ENCODE results near the gene HOXA4.

The HOXA4 gene

DNA sequence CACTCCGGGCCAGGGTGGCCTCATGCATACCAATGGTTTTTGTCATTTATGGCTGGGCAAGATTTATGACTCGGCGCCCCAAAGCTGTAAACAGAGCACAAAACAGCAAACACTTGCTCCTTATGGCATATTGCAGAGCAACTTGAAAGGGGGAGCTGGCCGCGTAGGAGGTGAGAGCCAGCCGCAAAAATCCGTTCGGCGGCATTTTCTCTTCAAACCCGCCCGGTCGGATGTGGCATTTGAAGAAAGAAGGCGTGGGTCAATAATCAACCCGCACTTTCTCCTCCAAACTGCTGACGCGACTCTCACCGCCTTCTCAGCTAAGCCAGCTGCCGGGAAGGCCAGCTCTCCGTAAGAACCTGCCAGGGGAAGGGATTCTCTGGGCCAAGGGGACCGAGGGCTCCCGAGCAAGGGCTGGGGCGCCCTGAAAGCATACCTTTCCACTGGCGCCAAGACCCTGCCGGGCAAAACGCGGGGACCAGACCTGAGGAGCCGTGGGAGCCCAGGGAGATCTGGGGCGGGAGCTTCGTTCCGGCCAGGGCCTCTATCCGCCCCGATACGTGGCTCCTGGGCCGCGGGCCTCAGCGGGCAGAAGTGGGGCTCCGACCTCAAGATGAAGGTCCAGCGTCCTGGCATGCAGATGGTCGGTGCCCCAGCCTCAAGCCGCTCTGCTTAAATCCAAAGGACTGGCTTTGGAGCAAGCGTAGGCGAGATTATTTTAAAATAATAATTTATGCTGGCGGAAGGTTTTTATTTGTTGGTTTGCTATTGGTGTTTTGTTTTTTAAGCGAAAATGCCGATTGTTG lies 15.1 kb downstream of the HOXA4 start:
- no peak for DNase-seq

DNA sequence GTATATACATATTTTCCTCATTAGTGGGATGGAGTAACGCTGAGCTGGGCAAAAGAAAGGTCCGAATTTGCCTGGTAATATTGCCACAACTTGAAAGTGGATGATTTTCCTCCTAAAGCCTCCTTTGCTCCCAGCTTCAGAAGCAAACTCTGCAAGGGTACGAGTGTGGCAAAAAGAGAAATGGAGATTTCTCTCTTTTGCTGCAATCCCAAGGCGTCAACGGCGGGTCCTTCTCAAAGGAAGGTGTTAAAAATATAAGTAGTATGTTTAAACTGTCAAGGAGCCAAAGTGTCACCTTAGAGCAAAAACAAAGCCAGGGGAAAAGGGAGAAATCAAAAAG lies 15.7 kb downstream of the HOXA4 start:
- DNase-seq = no peak

DNA sequence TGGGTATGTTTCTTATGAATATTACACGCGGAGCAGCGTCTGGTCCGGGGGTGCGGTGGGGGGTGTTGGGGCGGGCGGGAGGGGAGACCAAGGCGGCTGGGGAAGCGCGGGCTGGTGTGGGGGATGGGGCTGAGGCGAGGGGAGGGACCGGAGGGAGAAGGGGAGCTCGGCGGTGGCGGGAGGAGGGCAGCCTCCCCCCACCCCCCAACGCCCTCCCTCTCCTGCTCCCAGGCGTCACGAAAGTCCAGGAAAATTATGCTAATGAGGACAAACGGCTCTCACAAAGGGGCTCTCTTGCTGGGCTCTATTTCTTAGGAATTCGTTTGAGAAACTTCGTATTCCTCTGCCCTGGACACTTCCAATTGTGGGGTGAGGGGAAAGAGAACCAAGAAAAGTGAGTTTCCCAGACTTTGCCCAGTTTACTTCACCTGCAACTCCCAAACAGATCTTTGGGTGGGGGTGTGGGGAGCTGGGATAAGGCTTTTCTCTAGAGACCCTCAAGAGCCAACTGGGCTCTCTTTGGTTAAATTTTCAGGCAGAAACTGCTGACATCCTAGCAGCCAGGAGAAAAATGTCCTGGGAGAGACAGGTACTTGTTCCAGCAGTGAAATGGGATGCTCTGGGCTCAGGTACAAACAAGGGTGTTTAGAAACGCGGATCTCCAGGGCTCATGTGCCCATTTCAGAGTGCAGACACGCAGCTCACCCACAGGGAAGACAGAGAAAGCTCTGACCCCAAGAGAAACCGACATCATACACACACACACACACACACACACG lies 16.4 kb downstream of the HOXA4 start:
- no peak for DNase-seq

DNA sequence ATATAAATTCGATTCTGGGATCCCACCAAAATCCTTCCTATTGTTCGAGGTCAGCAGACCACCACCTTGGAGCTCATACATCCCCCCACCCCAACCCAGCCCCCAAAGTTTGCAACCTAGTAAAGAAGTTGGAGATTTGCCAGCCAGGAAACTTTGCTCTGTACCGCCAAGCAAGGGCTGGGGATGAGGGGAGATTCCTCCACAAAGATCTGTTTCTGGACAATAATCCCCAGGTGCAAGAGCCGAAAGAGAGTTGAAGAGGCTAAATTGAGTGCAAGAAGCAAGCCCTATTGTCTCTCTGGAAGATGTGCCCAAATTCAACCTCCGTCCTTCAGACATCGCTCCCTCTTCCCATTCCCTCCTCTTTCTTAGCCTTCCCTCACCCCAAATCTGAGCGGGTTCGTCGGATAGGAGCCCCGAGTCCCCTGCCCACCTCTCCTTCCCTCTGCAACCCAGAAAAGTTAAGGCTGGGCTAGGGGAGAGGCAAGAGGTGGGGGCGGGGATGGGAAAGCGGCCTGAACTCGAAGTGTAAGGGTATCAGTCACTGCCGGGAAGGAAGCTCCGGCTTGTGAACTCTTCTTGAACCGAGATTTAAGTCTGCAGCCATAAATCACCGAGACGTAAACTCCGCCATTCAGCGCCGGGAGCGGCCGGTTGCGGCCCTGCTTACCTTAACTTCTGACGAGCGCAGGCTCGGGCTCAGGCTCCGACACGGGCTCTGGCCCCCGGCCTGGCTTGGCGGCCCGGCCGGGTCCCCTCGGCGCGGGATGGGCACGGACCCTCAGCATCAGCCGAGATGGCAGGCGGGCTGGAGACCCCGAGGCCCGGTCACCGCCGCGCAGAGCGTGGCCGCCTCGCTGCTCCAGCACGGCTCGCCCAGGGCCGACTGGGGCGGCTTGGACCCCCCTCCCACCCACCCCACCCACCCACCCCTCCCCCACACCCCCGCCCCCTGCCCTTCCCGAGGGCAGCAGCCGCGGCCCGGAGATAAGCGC lies 17.3 kb downstream of the HOXA4 start:
- no peak for DNase-seq

DNA sequence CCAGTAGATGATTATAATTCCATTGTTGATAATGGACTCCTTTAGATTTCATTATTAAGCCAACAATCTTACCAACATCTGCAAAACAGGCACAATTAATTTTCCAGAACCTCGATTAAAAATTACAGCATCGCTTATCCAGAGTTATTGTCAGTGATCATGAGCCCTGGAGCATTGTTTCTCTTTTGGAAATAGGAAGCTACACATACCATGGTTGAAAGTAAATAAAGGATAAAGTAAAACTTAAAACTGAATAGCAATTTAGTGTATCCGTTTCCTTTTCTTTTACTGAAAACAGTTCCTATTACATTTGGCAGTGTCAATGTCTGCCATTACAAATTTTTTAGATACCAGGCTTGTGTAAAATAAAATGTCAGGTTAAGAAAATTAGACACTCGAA lies 18.2 kb downstream of the HOXA4 start:
- no peak for DNase-seq

DNA sequence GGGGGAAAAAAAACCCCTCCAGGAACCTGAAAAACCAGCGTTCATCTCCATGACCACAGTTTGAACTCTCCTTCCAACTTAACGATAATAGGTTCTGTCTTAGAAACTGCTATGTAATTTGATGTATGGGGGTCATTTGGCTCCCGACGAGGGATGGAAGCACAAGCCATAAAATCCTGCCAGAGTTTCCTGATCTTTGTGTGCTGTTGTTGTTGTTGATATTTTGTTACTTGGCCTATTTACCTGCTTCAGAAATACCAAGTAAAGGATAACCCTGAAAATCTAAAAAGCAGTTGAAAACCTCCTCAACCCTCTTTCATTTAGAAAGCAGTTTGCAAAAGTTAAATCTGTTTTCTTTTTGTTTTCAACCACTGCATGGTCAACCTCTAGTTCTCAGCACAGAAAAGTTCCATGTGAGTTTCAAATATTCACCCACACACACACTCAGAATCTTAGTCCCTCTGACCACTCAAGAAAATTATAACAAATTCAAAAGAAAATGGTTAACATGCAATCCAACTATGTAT lies 18.7 kb downstream of the HOXA4 start:
- no peak for DNase-seq

DNA sequence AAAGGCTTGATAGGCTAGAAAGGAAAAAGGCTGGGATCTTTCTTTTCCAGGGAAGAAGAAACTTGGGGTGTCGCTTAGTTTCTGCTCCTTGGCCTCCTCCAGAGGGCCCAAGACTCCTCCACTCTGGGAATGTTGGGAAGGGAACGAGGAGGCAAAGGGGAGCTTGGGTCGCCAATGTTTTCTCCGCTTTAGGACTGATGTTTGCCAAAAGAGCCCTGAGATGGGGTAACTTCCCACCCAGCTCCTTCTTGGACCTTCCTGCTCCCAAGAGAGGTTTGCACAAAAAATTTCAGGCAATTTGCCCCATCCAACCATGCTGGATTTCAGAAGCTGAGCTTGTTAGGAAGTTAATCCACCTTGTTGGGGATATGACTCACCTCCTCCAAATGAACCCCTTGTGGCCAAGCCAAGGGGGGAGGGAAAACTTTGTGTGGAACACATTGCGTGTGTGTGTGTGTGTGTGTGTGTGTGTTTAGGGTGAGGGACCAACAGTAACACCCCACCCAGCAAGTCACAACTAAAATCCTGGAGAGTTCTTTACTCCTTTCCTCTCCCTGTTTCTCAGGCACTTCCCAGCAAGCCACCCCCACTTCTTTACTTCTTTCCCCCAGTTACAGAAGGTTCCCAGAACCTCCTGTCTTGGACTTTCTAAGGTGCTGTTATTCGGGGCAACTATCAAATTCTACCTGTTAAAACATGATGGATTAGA lies 19.4 kb downstream of the HOXA4 start:
- DNase-seq = no peak

DNA sequence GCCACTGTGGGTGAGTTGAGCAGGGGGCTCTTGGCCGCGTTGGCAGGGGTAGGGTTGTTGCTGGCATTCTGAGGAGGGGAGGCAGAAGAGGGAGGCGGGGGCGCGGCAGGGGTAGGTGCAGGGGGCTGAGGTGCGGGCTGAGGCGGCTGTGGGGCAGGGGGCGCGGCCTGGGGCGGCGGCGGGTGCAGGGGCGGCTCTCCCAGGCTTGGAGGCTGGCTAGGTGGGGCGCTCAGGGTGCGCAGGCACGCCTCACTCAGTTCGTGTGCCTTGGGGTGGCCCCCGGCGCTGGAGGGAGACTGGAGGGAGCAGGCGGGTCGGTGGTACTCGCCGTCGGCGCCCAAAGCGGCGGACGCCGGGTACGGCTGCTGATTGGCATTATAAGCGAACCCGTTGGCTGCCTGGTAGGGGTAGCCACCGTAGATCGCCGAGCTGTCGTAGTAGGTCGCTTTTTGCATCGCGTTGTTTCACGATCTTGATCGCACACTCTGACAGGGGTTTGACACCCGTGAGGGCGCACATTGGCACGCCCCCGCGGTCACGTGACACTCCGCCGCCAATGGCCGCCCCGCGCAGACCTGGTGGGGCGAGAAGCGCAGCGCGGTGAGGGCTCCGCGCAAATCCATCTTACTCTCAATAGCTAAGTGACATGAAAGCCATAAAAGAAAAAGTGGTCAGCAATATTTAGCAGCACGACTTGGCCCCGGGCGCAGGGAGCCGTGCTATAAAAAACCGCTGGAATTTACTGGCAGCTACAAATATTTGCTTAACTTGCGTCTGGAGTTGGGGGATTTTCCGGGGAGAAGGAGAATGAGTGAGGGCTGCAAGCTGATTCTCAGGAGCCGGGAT lies 20.1 kb downstream of the HOXA4 start:
- DNase-seq = no peak

DNA sequence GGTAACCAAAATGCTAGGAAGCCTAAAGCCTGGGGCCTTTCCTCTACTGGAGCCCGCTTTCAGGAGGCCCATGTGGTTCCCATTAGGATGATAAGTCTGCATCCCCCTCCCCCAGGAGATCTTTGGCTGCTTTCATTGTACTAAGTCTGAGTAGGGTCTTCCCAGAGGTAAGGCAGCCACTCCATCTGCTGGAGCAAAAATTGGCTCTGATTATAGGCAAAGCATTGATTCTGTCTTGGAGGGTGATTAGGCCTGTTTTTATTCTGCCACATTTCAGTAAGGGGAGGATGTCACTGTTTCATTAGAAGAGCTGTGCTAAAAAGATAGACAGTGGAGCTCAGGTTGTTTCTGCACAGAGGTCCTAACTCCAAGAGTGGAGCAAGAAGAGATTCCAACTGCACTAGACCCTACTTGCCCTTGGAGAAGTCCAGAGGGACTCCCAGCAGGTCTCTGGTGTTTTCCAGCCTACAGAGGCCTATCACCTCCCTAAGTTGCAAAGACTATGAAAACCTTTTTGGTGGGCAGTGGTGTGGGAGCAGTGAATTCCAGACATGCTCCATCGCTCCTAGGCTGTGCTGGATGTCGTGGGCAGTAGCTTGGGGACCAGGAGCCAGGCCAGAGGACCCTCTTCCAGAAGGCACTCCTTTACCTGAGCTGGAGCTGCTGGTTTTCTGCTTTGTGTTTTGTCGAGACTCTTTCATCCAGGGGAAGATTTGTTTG lies 20.9 kb downstream of the HOXA4 start:
- DNase-seq = no peak

DNA sequence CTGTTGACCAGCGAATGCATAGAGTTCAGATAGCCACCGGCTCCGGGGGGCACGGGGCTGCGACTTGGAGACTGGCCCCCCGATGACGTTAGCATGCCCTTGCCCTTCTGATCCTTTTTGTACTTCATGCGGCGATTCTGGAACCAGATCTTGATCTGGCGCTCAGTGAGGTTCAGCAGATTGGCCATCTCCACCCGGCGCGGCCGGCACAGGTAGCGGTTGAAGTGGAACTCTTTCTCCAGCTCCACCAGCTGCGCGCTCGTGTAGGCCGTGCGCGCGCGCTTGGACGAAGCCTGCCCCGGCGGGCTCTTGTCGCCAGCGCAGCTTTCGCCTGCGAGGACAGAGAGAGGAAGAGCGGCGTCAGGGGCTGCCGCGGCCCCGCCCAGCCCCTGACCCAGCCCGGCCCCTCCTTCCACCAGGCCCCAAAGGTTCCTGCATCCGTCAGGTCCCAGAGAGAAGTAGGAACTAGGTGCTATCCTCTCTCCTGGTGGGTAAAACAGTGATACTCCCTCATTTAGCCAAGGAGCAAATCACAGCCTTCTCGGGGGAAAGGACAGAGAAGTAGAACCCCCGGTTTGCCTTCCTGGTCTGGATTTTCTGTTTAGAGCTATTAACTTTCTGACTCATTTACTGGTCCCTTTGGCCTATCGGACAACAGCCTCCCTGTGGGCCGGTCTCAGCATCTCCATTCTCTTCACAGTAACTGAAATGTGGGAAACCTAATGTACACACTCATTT lies 22.0 kb downstream of the HOXA4 start:
- DNase-seq = no peak

DNA sequence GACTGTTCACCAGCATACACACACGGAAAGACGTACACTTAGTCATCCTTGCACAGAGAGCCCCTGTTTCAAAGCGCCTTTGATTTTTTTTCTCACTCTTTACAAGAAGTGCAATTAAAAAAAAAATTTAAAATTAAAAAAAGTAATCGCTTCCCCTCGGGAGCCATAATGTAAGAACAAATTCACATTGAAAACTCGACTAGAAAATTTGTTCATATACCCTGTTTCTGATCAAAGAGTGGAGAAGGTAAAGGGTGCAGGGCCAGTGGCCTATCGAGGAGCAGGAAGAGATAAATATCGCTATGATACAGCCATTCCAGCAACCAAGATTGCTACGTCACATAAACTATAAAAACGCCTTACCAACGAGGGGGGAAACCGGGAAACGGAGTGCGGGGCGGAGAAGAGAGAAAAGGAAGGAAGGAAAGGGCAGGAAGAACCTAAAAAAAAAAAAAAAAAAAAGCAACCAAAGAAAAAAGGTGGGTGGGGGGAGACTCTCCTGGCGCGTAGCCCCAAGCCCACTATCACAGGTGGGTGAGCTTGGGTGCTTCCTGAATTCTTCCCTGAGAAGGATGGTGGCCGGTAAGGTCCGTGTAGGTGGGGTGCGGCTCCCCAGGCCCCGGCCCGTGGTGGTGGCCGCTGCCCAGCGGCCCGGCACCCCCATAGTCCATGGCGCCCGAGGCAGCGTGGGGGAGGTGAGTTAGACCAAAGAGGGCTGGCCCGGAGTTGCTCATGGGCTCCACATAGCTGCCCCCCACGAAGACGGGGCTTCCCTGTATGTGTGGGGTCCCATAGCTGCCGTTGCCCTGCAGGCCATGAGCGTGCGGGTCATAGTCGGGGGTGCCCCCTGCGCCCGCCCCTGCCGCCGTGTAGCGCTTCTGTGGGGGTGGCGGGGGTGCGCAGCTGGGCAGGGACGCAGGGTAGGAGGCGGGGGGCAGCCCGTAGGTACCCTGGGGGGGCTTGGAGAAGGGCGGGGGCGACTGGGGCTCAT lies 22.9 kb downstream of the HOXA4 start:
- no peak for DNase-seq

DNA sequence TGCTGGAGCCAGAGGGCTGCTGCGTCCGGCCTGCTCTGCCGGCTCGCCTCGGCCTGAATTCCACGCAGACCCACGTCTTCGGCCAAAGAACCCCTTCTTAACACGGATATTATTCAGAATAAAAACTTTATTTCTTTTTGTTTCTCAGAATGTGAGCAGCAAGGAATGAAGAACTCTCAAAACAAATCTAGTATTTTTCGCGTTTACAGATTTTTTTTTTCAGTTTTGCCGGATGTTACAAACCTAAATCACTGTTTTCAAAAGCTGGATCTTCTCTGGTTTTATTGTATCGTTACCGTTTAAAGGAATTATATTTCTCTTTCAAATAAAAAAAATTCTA lies 23.7 kb downstream of the HOXA4 start:
- no peak for DNase-seq

DNA sequence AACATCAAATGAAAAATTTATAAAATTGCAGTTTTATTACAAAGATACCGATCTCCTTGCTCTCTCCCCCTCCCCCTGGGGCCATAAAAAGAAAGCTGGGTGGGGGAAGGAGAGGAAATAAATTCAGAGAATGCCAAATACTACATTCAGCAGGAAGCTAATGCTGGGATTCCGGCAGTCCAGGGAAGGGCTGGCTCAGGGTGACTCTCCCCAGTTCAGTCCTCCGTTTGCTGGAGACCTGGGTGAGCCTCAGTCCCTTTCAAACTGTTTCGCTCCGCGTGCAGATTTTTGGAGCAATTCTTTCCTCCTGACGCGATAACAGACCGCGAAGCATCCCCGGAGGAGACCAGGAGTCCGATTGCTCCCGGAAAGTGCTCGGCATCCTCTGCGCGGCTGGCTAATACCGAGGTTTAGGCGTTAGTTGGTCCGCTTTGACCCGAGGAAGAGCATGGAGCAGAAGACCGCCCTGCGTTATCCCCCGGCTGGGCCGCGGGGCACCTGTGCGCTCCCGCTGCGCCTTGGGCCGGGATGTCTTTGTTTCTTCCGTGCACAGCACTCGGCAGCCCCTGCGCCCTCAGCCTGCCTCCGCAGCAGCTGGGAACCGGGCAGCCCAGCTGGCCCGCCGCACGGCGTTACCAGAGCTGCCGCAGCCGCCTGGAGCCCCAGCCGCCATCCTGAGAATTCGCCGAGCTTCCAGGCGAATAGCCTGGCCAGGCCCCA lies 24.2 kb downstream of the HOXA4 start:
- no peak for DNase-seq

DNA sequence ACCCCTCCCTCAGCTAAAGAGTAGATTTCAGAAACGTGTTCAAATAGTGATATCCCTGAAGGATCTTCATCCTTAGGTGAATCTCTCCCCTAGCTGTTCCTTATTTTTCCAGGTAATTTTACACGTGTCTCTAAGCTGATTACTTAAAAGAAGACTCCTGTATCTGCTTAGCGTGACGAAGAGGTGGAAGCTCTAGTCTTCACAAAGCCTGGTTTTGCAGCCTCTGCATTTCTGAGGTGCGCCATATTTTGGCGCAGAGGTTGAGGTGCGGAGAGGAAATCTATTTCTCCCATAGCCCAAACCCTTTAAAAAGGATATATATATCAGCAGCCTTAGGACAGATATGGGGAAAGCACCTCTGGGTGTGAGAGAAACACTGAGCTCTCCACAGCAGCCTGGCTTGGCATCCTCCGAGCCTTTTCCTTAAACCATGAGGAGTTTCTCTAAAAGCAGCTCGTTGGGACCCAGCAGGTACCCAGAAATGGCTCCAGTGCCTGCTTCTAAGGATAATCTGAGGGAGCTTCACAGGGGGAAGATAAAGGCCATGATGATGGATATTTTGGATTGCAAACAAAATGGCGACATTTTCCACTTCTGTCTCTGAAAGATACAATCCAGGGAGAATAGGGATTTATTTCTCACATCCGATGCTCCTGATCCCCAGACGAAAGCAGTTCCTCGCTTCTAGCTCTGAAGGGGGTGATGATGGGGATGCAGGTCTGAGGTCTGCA lies 25.1 kb downstream of the HOXA4 start:
- DNase-seq = no peak

DNA sequence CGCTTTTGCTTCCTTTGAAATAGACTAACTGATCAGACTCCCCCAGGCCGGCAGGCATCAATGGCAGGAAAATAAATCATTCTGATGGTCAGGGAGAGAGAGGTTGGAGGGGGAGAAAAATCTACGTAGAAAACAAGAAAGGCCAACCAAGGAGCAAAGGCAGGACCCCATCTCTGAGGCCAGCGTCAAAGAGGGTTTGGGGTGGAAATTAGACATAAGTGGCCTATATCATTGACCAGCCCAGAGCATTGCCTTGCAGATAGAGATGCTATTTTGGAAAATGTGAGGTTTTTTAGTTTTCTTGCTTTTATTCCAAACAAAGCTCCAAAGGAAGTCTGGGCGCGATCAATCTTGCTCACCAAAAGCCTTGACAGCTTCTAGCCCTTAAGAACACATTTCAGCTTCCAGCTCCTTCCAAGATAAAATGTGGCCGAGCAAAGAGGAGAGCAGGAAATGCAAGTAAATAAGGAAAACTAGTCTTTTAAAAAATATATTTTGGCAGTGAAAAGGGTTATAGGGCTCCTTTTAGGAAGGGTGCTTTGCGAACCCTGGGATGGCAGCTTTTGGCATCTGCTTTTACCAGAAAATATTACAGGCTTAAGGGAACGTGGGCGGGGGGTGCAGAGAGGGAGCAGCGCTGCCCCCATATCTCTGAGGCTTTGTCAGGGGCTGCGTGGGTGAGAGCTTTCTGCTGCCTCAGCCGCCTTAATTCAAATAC lies 26.1 kb downstream of the HOXA4 start:
- DNase-seq = no peak

DNA sequence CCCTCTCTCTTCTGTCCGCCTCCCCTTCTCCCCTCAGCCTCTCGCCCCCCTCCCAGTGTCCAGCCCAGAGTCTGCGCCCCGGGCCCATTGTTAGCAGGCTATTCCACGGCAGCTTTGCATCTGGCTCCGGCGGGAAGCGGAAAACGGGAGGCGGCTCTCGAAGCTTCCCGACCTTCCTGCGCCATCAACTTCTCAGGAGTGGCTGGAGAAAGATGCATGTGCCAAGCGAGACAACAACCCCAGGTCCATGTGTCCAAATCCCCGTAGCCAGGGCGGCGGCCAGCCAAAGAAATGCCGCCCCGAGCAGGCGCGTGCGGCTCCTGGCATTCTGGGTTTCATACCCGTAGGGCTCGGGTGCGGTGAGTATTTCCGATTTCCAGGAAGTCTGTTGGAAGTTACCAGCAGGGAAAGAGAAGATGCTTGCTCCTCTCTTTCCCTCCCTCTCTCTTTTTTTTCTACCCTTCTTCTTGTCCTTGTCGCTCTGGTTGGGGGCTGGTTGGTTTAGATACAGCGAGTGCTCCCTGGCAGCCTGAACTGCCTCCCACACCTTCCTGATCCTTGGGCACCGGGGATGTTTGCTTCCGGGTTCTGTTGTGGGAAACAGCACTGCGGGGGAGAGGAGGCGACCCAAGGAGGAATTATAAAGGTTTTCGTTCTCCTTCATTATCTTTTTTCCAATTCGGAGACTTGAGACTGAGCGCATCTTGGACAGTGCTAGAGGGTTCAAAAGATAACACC lies 26.9 kb downstream of the HOXA4 start:
- DNase-seq = no peak
